ENCODE measurements around the gene TPRA1.

TPRA1 gene

GRCh38 chr3:127618891-127619290 lies 28.4 kb upstream of the TPRA1 start:
- no peak overlapping the region for H3K9ac ChIP-seq (ENCODE audit: low read length)
- H2BK12ac ChIP-seq (ENCODE audit: low read length), result no peak overlapping the region
- H2AK5ac ChIP-seq (ENCODE audit: low read length), result no peak overlapping the region

GRCh38 chr3:127616836-127617605 lies 26.5 kb upstream of the TPRA1 start:
- H3K9me3 ChIP-seq (ENCODE audit: insufficient read depth, low read depth, low read length), result no peaks in the 10 kb centered on the region

More at GRCh38 chr3:127618891-127619290, 28.4 kb upstream of the TPRA1 start:
- Histone ChIP-seq H3K4me2 (ENCODE audit: low read length) (no peak overlapping the region), H2BK5ac (ENCODE audit: low read depth, low read length, poor library complexity) (no peak overlapping the region), H4K91ac (ENCODE audit: low read depth, low read length) (no peak overlapping the region), H3K79me2 (ENCODE audit: control insufficient read depth, insufficient read depth, low read length, poor library complexity) (no peaks in the 10 kb centered on the region), H3K9me3 (ENCODE audit: insufficient read depth, low read depth, low read length) (no peaks in the 10 kb centered on the region), H3K36me3 (ENCODE audit: control insufficient read depth in 1 of 2, insufficient read depth in 2 of 2, low read length in 2 of 2) (peaks cover 52 to 58% of the 10 kb centered on the region in 2 experiments), H3K4ac (ENCODE audit: low read depth, low read length) (no peak overlapping the region), H3K23ac (ENCODE audit: low read length) (no peak overlapping the region), H2AFZ (ENCODE audit: insufficient read depth, low read length, poor library complexity) (no peak overlapping the region), H3K4me1 (ENCODE audit: control insufficient read depth in 1 of 2, insufficient read depth in 2 of 2, low read length in 2 of 2) (no peaks in the 10 kb centered on the region), H4K12ac (ENCODE audit: low read depth, low read length) (no peak overlapping the region), H2BK120ac (ENCODE audit: insufficient read depth, low read length, poor library complexity) (no peak overlapping the region), H3K4me3 (ENCODE audit: low read depth, low read length) (no peak overlapping the region), H4K8ac (ENCODE audit: low read depth, low read length) (no peak overlapping the region), H3K18ac (ENCODE audit: low read length) (no peak overlapping the region), H3K79me1 (ENCODE audit: low read length) (no peaks in the 10 kb centered on the region), H3K14ac (ENCODE audit: low read length) (no peak overlapping the region), H3K27me3 (ENCODE audit: insufficient read depth, low read length) (no peaks in the 10 kb centered on the region), H3K27ac (ENCODE audit: low read depth, low read length) (no peak overlapping the region)
- no peak for DNase-seq
- WGBS (ENCODE audit: extremely low coverage, insufficient coverage, insufficient read length), result no CpG with 5 or more reads among the region's 11 CpGs

DNA sequence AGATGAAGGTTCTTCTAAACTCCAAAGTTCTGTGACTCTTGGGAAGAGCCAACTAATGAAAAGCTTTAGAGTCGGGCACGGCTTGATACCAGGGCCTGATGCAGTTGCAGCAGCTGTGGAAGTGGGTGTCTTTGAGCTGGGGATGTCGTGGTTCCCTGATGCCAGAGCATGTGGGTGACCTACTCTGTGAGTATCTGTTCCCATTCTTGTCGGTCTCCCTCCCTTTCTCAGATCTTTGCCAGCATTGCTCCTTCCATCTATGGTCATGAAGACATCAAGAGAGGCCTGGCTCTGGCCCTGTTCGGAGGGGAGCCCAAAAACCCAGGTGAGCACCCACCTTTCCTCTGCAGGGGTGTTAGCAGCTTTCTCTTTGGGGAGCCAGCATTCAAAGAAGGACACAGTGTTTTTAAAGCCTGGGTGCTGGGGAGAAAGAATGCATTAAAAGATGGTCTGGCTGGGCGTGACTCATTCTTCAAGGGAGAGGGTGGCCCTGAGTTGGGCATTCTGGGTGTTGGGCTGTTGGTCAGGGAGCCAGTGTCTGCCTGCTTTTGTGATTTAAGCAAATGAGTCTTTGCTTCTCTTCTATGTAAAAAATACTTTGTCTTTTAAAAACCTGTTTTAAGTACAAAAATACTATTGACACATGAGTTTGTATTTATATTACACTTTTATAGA lies 25.2 kb upstream of the TPRA1 start:
- no peak overlapping the region for H4K12ac ChIP-seq (ENCODE audit: low read depth, low read length)
- no peak overlapping the region for H4K91ac ChIP-seq (ENCODE audit: low read depth, low read length)
- H3K18ac ChIP-seq (ENCODE audit: low read length), result no peak overlapping the region
- H3K9ac ChIP-seq (ENCODE audit: low read length), result no peak overlapping the region
- H3K4me3 ChIP-seq (ENCODE audit: low read depth, low read length), result no peak overlapping the region
- no peak overlapping the region for H3K27ac ChIP-seq (ENCODE audit: low read depth, low read length)
- no peaks in the 10 kb centered on the region for H3K79me2 ChIP-seq (ENCODE audit: control insufficient read depth, insufficient read depth, low read length, poor library complexity)
- no peaks in the 10 kb centered on the region for H3K27me3 ChIP-seq (ENCODE audit: insufficient read depth, low read length)
- no peak overlapping the region for H3K14ac ChIP-seq (ENCODE audit: low read length)
- DNase-seq, result no peak
- H2AFZ ChIP-seq (ENCODE audit: insufficient read depth, low read length, poor library complexity), result no peak overlapping the region
- no peak overlapping the region for H2BK120ac ChIP-seq (ENCODE audit: insufficient read depth, low read length, poor library complexity)
- no CpG with 5 or more reads among the region's 6 CpGs for WGBS (ENCODE audit: extremely low coverage, insufficient coverage, insufficient read length)
- no peaks in the 10 kb centered on the region for H3K79me1 ChIP-seq (ENCODE audit: low read length)
- no peaks in the 10 kb centered on the region for H3K9me3 ChIP-seq (ENCODE audit: insufficient read depth, low read depth, low read length)
- H2AK5ac ChIP-seq (ENCODE audit: low read length), result no peak overlapping the region
- H3K4me1 ChIP-seq (ENCODE audit: control insufficient read depth in 1 of 2, insufficient read depth in 2 of 2, low read length in 2 of 2), result no peaks in the 10 kb centered on the region
- H4K8ac ChIP-seq (ENCODE audit: low read depth, low read length), result no peak overlapping the region
- H2BK5ac ChIP-seq (ENCODE audit: low read depth, low read length, poor library complexity), result no peak overlapping the region
- no peak overlapping the region for H3K4me2 ChIP-seq (ENCODE audit: low read length)
- peaks cover 43 to 67% of the 10 kb centered on the region in 2 experiments for H3K36me3 ChIP-seq (ENCODE audit: control insufficient read depth in 1 of 2, insufficient read depth in 2 of 2, low read length in 2 of 2)
- no peak overlapping the region for H2BK12ac ChIP-seq (ENCODE audit: low read length)
- H3K23ac ChIP-seq (ENCODE audit: low read length), result no peak overlapping the region
- no peak overlapping the region for H3K4ac ChIP-seq (ENCODE audit: low read depth, low read length)

More at GRCh38 chr3:127616836-127617605, 26.5 kb upstream of the TPRA1 start:
- H3K79me1 ChIP-seq (ENCODE audit: low read length), result no peaks in the 10 kb centered on the region
- H3K79me2 ChIP-seq (ENCODE audit: control insufficient read depth, insufficient read depth, low read length, poor library complexity), result no peaks in the 10 kb centered on the region
- H3K4ac ChIP-seq (ENCODE audit: low read depth, low read length), result no peak overlapping the region
- no peak overlapping the region for H4K91ac ChIP-seq (ENCODE audit: low read depth, low read length)
- H3K4me1 ChIP-seq (ENCODE audit: control insufficient read depth in 1 of 2, insufficient read depth in 2 of 2, low read length in 2 of 2), result no peaks in the 10 kb centered on the region
- H2BK120ac ChIP-seq (ENCODE audit: insufficient read depth, low read length, poor library complexity), result no peak overlapping the region
- no peak overlapping the region for H4K12ac ChIP-seq (ENCODE audit: low read depth, low read length)
- H3K9ac ChIP-seq (ENCODE audit: low read length), result no peak overlapping the region
- no peak overlapping the region for H3K14ac ChIP-seq (ENCODE audit: low read length)
- no CpG with 5 or more reads among the region's 26 CpGs for WGBS (ENCODE audit: extremely low coverage, insufficient coverage, insufficient read length)
- peaks cover 50 to 71% of the 10 kb centered on the region in 2 experiments for H3K36me3 ChIP-seq (ENCODE audit: control insufficient read depth in 1 of 2, insufficient read depth in 2 of 2, low read length in 2 of 2)
- H3K27me3 ChIP-seq (ENCODE audit: insufficient read depth, low read length), result no peaks in the 10 kb centered on the region
- H2BK12ac ChIP-seq (ENCODE audit: low read length), result no peak overlapping the region
- no peak overlapping the region for H3K4me2 ChIP-seq (ENCODE audit: low read length)
- no peak overlapping the region for H2AK5ac ChIP-seq (ENCODE audit: low read length)
- no peak overlapping the region for H3K27ac ChIP-seq (ENCODE audit: low read depth, low read length)
- H2BK5ac ChIP-seq (ENCODE audit: low read depth, low read length, poor library complexity), result no peak overlapping the region
- no peak overlapping the region for H4K8ac ChIP-seq (ENCODE audit: low read depth, low read length)
- no peak overlapping the region for H3K18ac ChIP-seq (ENCODE audit: low read length)
- no peak overlapping the region for H3K23ac ChIP-seq (ENCODE audit: low read length)
- no peak for DNase-seq
- H2AFZ ChIP-seq (ENCODE audit: insufficient read depth, low read length, poor library complexity), result no peak overlapping the region
- H3K4me3 ChIP-seq (ENCODE audit: low read depth, low read length), result no peak overlapping the region

GRCh38 chr3:127614928-127615589 lies 24.5 kb upstream of the TPRA1 start:
- no peak overlapping the region for H3K4ac ChIP-seq (ENCODE audit: low read depth, low read length)

More at GRCh38 chr3:127614928-127615589, 24.5 kb upstream of the TPRA1 start:
- Histone ChIP-seq H3K4me3 (ENCODE audit: low read depth, low read length) (no peak overlapping the region), H3K27ac (ENCODE audit: low read depth, low read length) (no peak overlapping the region), H3K9ac (ENCODE audit: low read length) (no peak overlapping the region), H3K18ac (ENCODE audit: low read length) (no peak overlapping the region), H3K27me3 (ENCODE audit: insufficient read depth, low read length) (no peaks in the 10 kb centered on the region), H4K12ac (ENCODE audit: low read depth, low read length) (no peak overlapping the region), H3K36me3 (ENCODE audit: control insufficient read depth in 1 of 2, insufficient read depth in 2 of 2, low read length in 2 of 2) (peaks cover 41 to 67% of the 10 kb centered on the region in 2 experiments), H4K91ac (ENCODE audit: low read depth, low read length) (no peak overlapping the region), H3K9me3 (ENCODE audit: insufficient read depth, low read depth, low read length) (no peaks in the 10 kb centered on the region), H2AFZ (ENCODE audit: insufficient read depth, low read length, poor library complexity) (no peak overlapping the region), H4K8ac (ENCODE audit: low read depth, low read length) (no peak overlapping the region), H2BK12ac (ENCODE audit: low read length) (no peak overlapping the region), H3K23ac (ENCODE audit: low read length) (no peak overlapping the region), H2BK120ac (ENCODE audit: insufficient read depth, low read length, poor library complexity) (no peak overlapping the region), H2BK5ac (ENCODE audit: low read depth, low read length, poor library complexity) (no peak overlapping the region), H3K14ac (ENCODE audit: low read length) (no peak overlapping the region), H2AK5ac (ENCODE audit: low read length) (no peak overlapping the region), H3K4me2 (ENCODE audit: low read length) (no peak overlapping the region), H3K79me1 (ENCODE audit: low read length) (no peaks in the 10 kb centered on the region), H3K4me1 (ENCODE audit: control insufficient read depth in 1 of 2, insufficient read depth in 2 of 2, low read length in 2 of 2) (no peaks in the 10 kb centered on the region), H3K79me2 (ENCODE audit: control insufficient read depth, insufficient read depth, low read length, poor library complexity) (no peaks in the 10 kb centered on the region)
- no CpG with 5 or more reads among the region's 4 CpGs for WGBS (ENCODE audit: extremely low coverage, insufficient coverage, insufficient read length)
- no peak for DNase-seq
